Endothelial cell of umbilical vein (primary cell): Measurements from ENCODE around the gene KRTAP5-6. TPM values are rescaled to one million over a fixed set of nuclear protein-coding genes. Genes with fewer than 3 reads are reported as not detected.

Experiments
- BruUV-seq: library from RNA; stranded (reverse); fragments of 400-500 nt; replicated peaks from 2 replicates; lab custom pipeline; 2021; lab: Mats Ljungman, UMichigan
- CTCF ChIA-PET: fragments of 300-600, 350-600 bp; sonication (Branson Sonifier 250); formaldehyde crosslinking; loops from one replicate; lab custom pipeline; 2021; ENCODE audit warnings: antibody characterized with exemption, inconsistent platforms; lab: Charles Lee
- POLR2A ChIA-PET: fragments of 300-600, 350-600 bp; sonication (Branson Sonifier 250); formaldehyde crosslinking; loops from one replicate; lab custom pipeline; 2021; ENCODE audit warnings: antibody characterized with exemption, inconsistent platforms; lab: Charles Lee
- DNase-seq: peaks from one replicate; pipeline ENCODE4 v3.0.0-alpha.2; 2011; ENCODE audit warnings: low read depth, low spot score
- FAIRE-seq: peaks from 2 replicates; lab custom pipeline; 2011; peaks lifted over from hg19 to GRCh38; lab: Jason Lieb, UNC
- H2AFZ ChIP-seq: 2 replicates; pipeline ENCODE4 v1.6.0; 2012; ENCODE audit warnings: low read depth, low read length, control low read depth, inconsistent platforms
- H3K27ac ChIP-seq: 2 replicates; pipeline ENCODE4 v1.5.1; 2011; ENCODE audit warnings: low read depth, mild to moderate bottlenecking, control low read depth, low read length, moderate library complexity; ENCODE audit not compliant: insufficient read depth
- H3K27me3 ChIP-seq, 2 experiments: 2 replicates each; pipeline versions ENCODE4 v1.6.0 to v1.6.1; 2011; ENCODE audit warnings: low read length in 2 of 2, mixed read lengths in 1 of 2; ENCODE audit not compliant: control insufficient read depth in 2 of 2, insufficient read depth in 2 of 2
- H3K36me3 ChIP-seq, 2 experiments: 2 replicates in 1 of 2; 3 replicates in 1 of 2; pipeline ENCODE4 v1.5.1; 2011; ENCODE audit warnings: low read length in 2 of 2, mild to moderate bottlenecking in 1 of 2, moderate library complexity in 1 of 2; ENCODE audit not compliant: control insufficient read depth in 2 of 2, insufficient read depth in 2 of 2; ENCODE audit errors: extremely low read depth in 1 of 2
- H3K4me1 ChIP-seq: 3 replicates; pipeline ENCODE4 v1.5.1; 2011; ENCODE audit warnings: mild to moderate bottlenecking, low read length; ENCODE audit not compliant: control insufficient read depth, insufficient read depth; ENCODE audit errors: extremely low read depth
- H3K4me2 ChIP-seq: 2 replicates; pipeline ENCODE4 v1.6.1; 2011; ENCODE audit warnings: low read length, control low read depth, mixed read lengths; ENCODE audit not compliant: insufficient read depth
- H3K4me3 ChIP-seq, 3 experiments: fragments of 200-600 bp in 1 of 3; sonication (generic), shearing (Covaris generic) in 1 of 3; replicated peaks in 1 of 3; 2 replicates each; pipeline ENCODE4 v1.5.1; 2011 to 2016; ENCODE audit warnings: control low read depth in 3 of 3, low read length in 3 of 3, mild to moderate bottlenecking in 2 of 3, inconsistent platforms in 1 of 3, low read depth in 1 of 3, moderate library complexity in 1 of 3; ENCODE audit not compliant: insufficient read depth in 1 of 3
- H3K79me2 ChIP-seq: 2 replicates; pipeline ENCODE4 v1.6.0; 2012; ENCODE audit warnings: low read length, inconsistent platforms; ENCODE audit not compliant: control insufficient read depth, insufficient read depth
- H3K9ac ChIP-seq: replicated peaks from 2 replicates; pipeline ENCODE3; 2011; ENCODE audit warnings: low read length, control low read depth; ENCODE audit not compliant: insufficient read depth; ENCODE audit errors: extremely low read depth
- H3K9me1 ChIP-seq: replicated peaks from 3 replicates; pipeline ENCODE4 v1.6.0; 2011; ENCODE audit warnings: mild to moderate bottlenecking, low read length; ENCODE audit not compliant: control insufficient read depth, insufficient read depth; ENCODE audit errors: extremely low read depth
- H3K9me3 ChIP-seq: replicated peaks from 2 replicates; pipeline ENCODE4 v1.5.1; 2012; ENCODE audit warnings: low read length, inconsistent platforms; ENCODE audit not compliant: control insufficient read depth, insufficient read depth
- H4K20me1 ChIP-seq: replicated peaks from 2 replicates; pipeline ENCODE3; 2011; ENCODE audit warnings: mild to moderate bottlenecking, low read length; ENCODE audit not compliant: control insufficient read depth, insufficient read depth; ENCODE audit errors: extremely low read depth
- EZH2 ChIP-seq: IDR thresholded peaks from 2 replicates; pipeline ENCODE4 v1.6.1; 2012; ENCODE audit warnings: borderline replicate concordance, low read depth, mild to moderate bottlenecking, moderate library complexity, low read length, inconsistent platforms; ENCODE audit not compliant: severe bottlenecking
- MYC ChIP-seq: IDR thresholded peaks from one replicate; pipeline ENCODE4 v1.6.1; 2011; ENCODE audit warnings: mild to moderate bottlenecking, low read depth, low read length
- POLR2A ChIP-seq: IDR thresholded peaks from 2 replicates; pipeline ENCODE4 v1.6.1; 2012; ENCODE audit warnings: low read depth, mild to moderate bottlenecking, control low read depth, low read length
- POLR2AphosphoS5 ChIP-seq: IDR thresholded peaks from 2 replicates; pipeline ENCODE4 v1.6.1; 2012; ENCODE audit warnings: low read depth, mild to moderate bottlenecking, control low read depth, low read length, moderate library complexity; ENCODE audit not compliant: insufficient read depth
- dilution Hi-C: fragments of 300-500 bp; cut with MboI; formaldehyde crosslinking; loops from one replicate; pipeline ENCODE4 v1.15.0; 2019; ENCODE audit warnings: low sequenced_read_pairs; ENCODE audit not compliant: extremely low pct_ligation_motif_present
- intact Hi-C: fragments of 100-400 bp; cut with micrococcal nuclease; formaldehyde crosslinking; loops from one replicate; pipeline ENCODE4 v1.10.0; 2022
- polyA plus RNA-seq, 4 experiments: library from polyadenylated mRNA; depleted of rRNA in 3 of 4; stranded (reverse) in 3 of 4; unstranded in 1 of 4; fragments of >200 nt; gene quantifications; 2 replicates each; pipeline versions ENCODE4 v1.2.1 to v1.2.3, GENCODE V29; 2011 to 2012; ENCODE audit warnings: missing spikeins in 1 of 4
- total RNA-seq: library from RNA; stranded (reverse); gene quantifications from 2 replicates; pipeline ENCODE4 v1.2.3, GENCODE V29; 2021

Gene KRTAP5-6
- total and polyA plus RNA-seq, 2 donors (not counting 3 experiments of a cell fraction or from before 2014, with no cell fraction given) = not detected

GRCh38 chr11:1654388-1655167 is 42.4 kb upstream of the KRTAP5-6 start:
- Histone ChIP-seq H3K27ac (no peak overlapping the region), H3K27me3 (peaks cover 0 to 4% of the 10 kb centered on the region in 2 experiments), H2AFZ (no peak overlapping the region), H3K4me2 (no peak overlapping the region), H3K36me3 (no peaks in the 10 kb centered on the region), H3K4me1 (peaks cover 2% of the 10 kb centered on the region), H3K9me1 (no peaks in the 10 kb centered on the region), H3K9me3 (no peaks in the 10 kb centered on the region), H3K79me2 (no peaks in the 10 kb centered on the region), H3K4me3 (no peak overlapping the region), H3K9ac (no peak overlapping the region), H4K20me1 (no peaks in the 10 kb centered on the region)
- intact Hi-C loops (no loop called here), dilution Hi-C loops (no loop called here)
- BruUV-seq = no TSS peak
- ChIA-PET CTCF (interaction anchor here (1.0 to 6.0 kb wide), 10 partner anchors 8 to 502 kb away, joined by 3 to 337 read pairs (median 8); partner anchors contain the start of gene SYT8), POLR2A (no interaction called here)
- TF ChIP-seq MYC (no peak), POLR2AphosphoS5 (peak; percentile 19)
- DNase-seq = peak; percentile 47
- FAIRE-seq = no peak

- DNase-seq (no peak), FAIRE-seq (no peak)
- no peak for TF ChIP-seq EZH2
- no peak for TF ChIP-seq POLR2A
- no peaks in the 10 kb centered on the region for H4K20me1 ChIP-seq
- intact Hi-C loops (no loop called here), dilution Hi-C loops (no loop called here)
- no peaks in the 10 kb centered on the region for H3K9me3 ChIP-seq
- no peaks in the 10 kb centered on the region for H3K79me2 ChIP-seq
- ChIA-PET POLR2A (no interaction called here), CTCF (interaction anchor here (1.0 to 6.0 kb wide), 6 partner anchors 37 to 501 kb away, joined by 6 to 337 read pairs (median 138); partner anchors contain the start of gene SYT8)
- H2AFZ ChIP-seq = no peak overlapping the region
- H3K36me3 ChIP-seq = no peaks in the 10 kb centered on the region
- no peak overlapping the region for H3K9ac ChIP-seq
- H3K9me1 ChIP-seq = no peaks in the 10 kb centered on the region
- no peak overlapping the region for H3K4me2 ChIP-seq
- no peak overlapping the region for H3K27ac ChIP-seq
- H3K4me3 ChIP-seq = no peak overlapping the region
- peaks cover 0 to 4% of the 10 kb centered on the region in 2 experiments for H3K27me3 ChIP-seq
- peaks cover 2% of the 10 kb centered on the region for H3K4me1 ChIP-seq
- no TSS peak for BruUV-seq
Measured at GRCh38 chr11:1655168-1656060, 41.6 kb upstream of the KRTAP5-6 start.
